IPS-18a (cell line): ENCODE measurements around the gene HBM.
"Not testable (repeated sequence)": the region's sequence is repeated elsewhere in the genome, so short reads cannot be mapped to it uniquely, and the experiment has no call there.

ENCODE experiments used
- H3K27ac ChIP-seq: one replicate; pipeline ENCODE4 v1.5.1; 2013; ENCODE audit warnings: low read length
- H3K27me3 ChIP-seq: one replicate; pipeline ENCODE4 v1.6.1; 2013; ENCODE audit warnings: mild to moderate bottlenecking, low read length; ENCODE audit not compliant: control insufficient read depth, insufficient read depth
- H3K36me3 ChIP-seq: one replicate; pipeline ENCODE4 v1.6.1; 2013; ENCODE audit warnings: low read depth, low read length; ENCODE audit not compliant: control insufficient read depth
- H3K4me1 ChIP-seq: one replicate; pipeline ENCODE4 v1.6.1; 2013; ENCODE audit warnings: low read depth, low read length; ENCODE audit not compliant: control insufficient read depth
- H3K4me3 ChIP-seq: one replicate; pipeline ENCODE4 v1.5.1; 2013; ENCODE audit warnings: low read length
- H3K9ac ChIP-seq: one replicate; pipeline ENCODE4 v1.6.1; 2013; ENCODE audit warnings: mild to moderate bottlenecking, low read length, moderate library complexity
- H3K9me3 ChIP-seq: one replicate; pipeline ENCODE4 v1.6.1; 2013; ENCODE audit warnings: low read depth, low read length; ENCODE audit not compliant: control insufficient read depth

Gene HBM

GRCh38 chr16:163139-163538 lies 2.6 kb upstream of the HBM start:
- H3K27ac ChIP-seq, H3K9me3 ChIP-seq, H3K36me3 ChIP-seq, H3K4me3 ChIP-seq, H3K9ac ChIP-seq: not testable (repeated sequence)
- Histone ChIP-seq H3K27me3 (peaks cover 66% of the 10 kb centered on the region), H3K4me1 (peaks cover 11% of the 10 kb centered on the region)

- peaks cover 11% of the 10 kb centered on the region for H3K4me1 ChIP-seq
- peaks cover 68% of the 10 kb centered on the region for H3K27me3 ChIP-seq
- not testable (repeated sequence) for H3K9ac ChIP-seq
Measured at GRCh38 chr16:163696-164095, 2.1 kb upstream of the HBM start.

GRCh38 chr16:164134-164823 lies 1.5 kb upstream of the HBM start:
- H3K4me1 ChIP-seq: peaks cover 11% of the 10 kb centered on the region
- H3K9me3 ChIP-seq, H3K36me3 ChIP-seq, H3K4me3 ChIP-seq, H3K27ac ChIP-seq, H3K9ac ChIP-seq: not testable (repeated sequence)
- peaks cover 70% of the 10 kb centered on the region for H3K27me3 ChIP-seq

More at GRCh38 chr16:163696-164095, 2.1 kb upstream of the HBM start:
- H3K36me3 ChIP-seq, H3K27ac ChIP-seq, H3K9me3 ChIP-seq, H3K4me3 ChIP-seq: not testable (repeated sequence)

GRCh38 chr16:164827-165538 lies 795 bp upstream of the HBM start:
- Histone ChIP-seq H3K9ac (no peak overlapping the region), H3K4me3 (peak overlapping the region; percentile 51), H3K9me3 (no peaks in the 10 kb centered on the region), H3K27ac (no peak overlapping the region), H3K27me3 (peaks cover 72% of the 10 kb centered on the region), H3K4me1 (peaks cover 11% of the 10 kb centered on the region), H3K36me3 (no peaks in the 10 kb centered on the region)

- H3K27me3 ChIP-seq: peaks cover 87% of the 10 kb centered on the region
- no peaks in the 10 kb centered on the region for H3K9me3 ChIP-seq
- H3K36me3 ChIP-seq: no peaks in the 10 kb centered on the region
- H3K4me1 ChIP-seq: peaks cover 11% of the 10 kb centered on the region
- no peak overlapping the region for H3K9ac ChIP-seq
- no peak overlapping the region for H3K4me3 ChIP-seq
- H3K27ac ChIP-seq: no peak overlapping the region
Measured at GRCh38 chr16:166375-167121, 770 bp downstream of the HBM start.

GRCh38 chr16:167122-167690 lies 1.4 kb downstream of the HBM start:
- Histone ChIP-seq H3K4me1 (peaks cover 11% of the 10 kb centered on the region), H3K36me3 (no peaks in the 10 kb centered on the region), H3K27me3 (peaks cover 89% of the 10 kb centered on the region), H3K9ac (no peak overlapping the region), H3K27ac (no peak overlapping the region), H3K9me3 (no peaks in the 10 kb centered on the region), H3K4me3 (no peak overlapping the region)

GRCh38 chr16:168424-168823 lies 2.6 kb downstream of the HBM start:
- Histone ChIP-seq H3K9ac (no peak overlapping the region), H3K4me3 (no peak overlapping the region), H3K27me3 (peaks cover 83% of the 10 kb centered on the region), H3K36me3 (no peaks in the 10 kb centered on the region), H3K4me1 (peaks cover 11% of the 10 kb centered on the region), H3K27ac (no peak overlapping the region), H3K9me3 (no peaks in the 10 kb centered on the region)

GRCh38 chr16:169014-169413 lies 3.2 kb downstream of the HBM start:
- peaks cover 84% of the 10 kb centered on the region for H3K27me3 ChIP-seq
- no peaks in the 10 kb centered on the region for H3K9me3 ChIP-seq
- no peak overlapping the region for H3K27ac ChIP-seq
- H3K36me3 ChIP-seq: no peaks in the 10 kb centered on the region
- H3K9ac ChIP-seq: no peak overlapping the region
- peaks cover 11% of the 10 kb centered on the region for H3K4me1 ChIP-seq
- no peak overlapping the region for H3K4me3 ChIP-seq

- H3K36me3 ChIP-seq, H3K27ac ChIP-seq, H3K9ac ChIP-seq, H3K9me3 ChIP-seq, H3K4me3 ChIP-seq: not testable (repeated sequence)
- peaks cover 92% of the 10 kb centered on the region for H3K27me3 ChIP-seq
- peaks cover 11% of the 10 kb centered on the region for H3K4me1 ChIP-seq
Measured at GRCh38 chr16:170088-170507, 4.3 kb downstream of the HBM start.

GRCh38 chr16:170788-171187 lies 5.0 kb downstream of the HBM start:
- Histone ChIP-seq H3K27me3 (peaks cover 92% of the 10 kb centered on the region), H3K4me1 (peaks cover 8% of the 10 kb centered on the region), H3K9ac (no peak overlapping the region), H3K4me3 (no peak overlapping the region), H3K9me3 (no peaks in the 10 kb centered on the region), H3K36me3 (no peaks in the 10 kb centered on the region), H3K27ac (no peak overlapping the region)

GRCh38 chr16:172374-172941 lies 6.7 kb downstream of the HBM start, which contains the start of gene HBA2:
Gene HBA2, plus strand, starts transcription at chr16:172876. Its CDS starts 37 bp downstream, at chr16:172913.
- not testable (repeated sequence) for H3K9me3 ChIP-seq, H3K9ac ChIP-seq, H3K36me3 ChIP-seq, H3K4me1 ChIP-seq, H3K4me3 ChIP-seq, H3K27ac ChIP-seq
- peaks cover 87% of the 10 kb centered on the region for H3K27me3 ChIP-seq
